GM21526 (cell line): ENCODE measurements around the gene HBE1.

Experiments
- ATAC-seq: cut with Tn5 transposase; IDR thresholded peaks from one replicate; pipeline ENCODE4 v1.9.1; 2021; ENCODE audit warnings: moderate library complexity; ENCODE audit not compliant: unreplicated experiment, low FRiP score

HBE1 gene

GRCh38 chr11:5238486-5238885 lies 31.3 kb downstream of the HBE1 start:
- no peak for ATAC-seq

GRCh38 chr11:5237420-5237819 lies 32.3 kb downstream of the HBE1 start:
- ATAC-seq, result no peak

- ATAC-seq, result no peak
Measured at GRCh38 chr11:5235364-5236095, 34.2 kb downstream of the HBE1 start.

GRCh38 chr11:5234381-5234834 lies 35.3 kb downstream of the HBE1 start, which contains the start of gene HBD:
Gene HBD, minus strand, starts transcription at chr11:5234483. Its CDS starts 50 bp downstream, at chr11:5234433.
- no peak for ATAC-seq

DNA sequence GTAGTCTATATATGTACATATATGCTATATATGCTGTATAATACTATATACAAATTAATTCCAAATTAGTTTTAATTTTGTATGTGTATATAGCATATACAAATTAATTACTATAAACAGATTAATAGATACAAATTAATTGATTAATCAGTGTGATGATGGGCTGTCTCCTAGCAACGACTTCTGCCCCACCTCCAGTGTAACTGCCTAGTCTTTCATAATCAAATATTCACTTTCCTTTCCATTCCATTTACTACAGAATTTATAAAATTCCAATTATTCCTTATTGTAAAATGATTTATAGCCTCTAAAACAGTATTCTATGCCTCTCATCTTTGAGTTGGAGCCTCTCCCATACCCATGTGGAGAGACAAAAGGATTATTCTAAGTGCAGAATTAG lies 36.4 kb downstream of the HBE1 start:
- ATAC-seq, result no peak

- ATAC-seq, result no peak
Measured at GRCh38 chr11:5232821-5233220, 36.9 kb downstream of the HBE1 start.

- no peak for ATAC-seq
Measured at GRCh38 chr11:5232176-5232575, 37.6 kb downstream of the HBE1 start.

GRCh38 chr11:5231111-5231510 lies 38.6 kb downstream of the HBE1 start:
- no peak for ATAC-seq

- ATAC-seq, result no peak
Measured at GRCh38 chr11:5230266-5230665, 39.5 kb downstream of the HBE1 start.

DNA sequence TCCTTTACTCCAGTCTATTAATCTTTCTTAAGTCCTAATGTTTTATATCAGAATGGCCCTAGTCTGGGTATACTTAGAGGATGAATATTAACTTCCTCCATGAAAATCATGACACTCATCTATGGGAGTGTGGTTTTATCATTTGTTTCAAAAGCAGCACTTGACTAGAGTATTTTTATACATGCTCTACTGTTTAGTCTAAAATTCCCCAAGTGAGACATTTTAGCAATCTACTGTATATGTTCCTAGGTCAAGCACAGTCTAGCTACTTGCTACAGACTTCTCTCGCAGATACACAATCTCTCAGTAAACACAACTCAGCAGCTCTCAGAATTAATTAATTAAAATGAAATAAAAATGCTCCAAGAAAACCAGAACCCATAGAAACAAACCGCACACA lies 39.9 kb downstream of the HBE1 start:
- no peak for ATAC-seq

DNA sequence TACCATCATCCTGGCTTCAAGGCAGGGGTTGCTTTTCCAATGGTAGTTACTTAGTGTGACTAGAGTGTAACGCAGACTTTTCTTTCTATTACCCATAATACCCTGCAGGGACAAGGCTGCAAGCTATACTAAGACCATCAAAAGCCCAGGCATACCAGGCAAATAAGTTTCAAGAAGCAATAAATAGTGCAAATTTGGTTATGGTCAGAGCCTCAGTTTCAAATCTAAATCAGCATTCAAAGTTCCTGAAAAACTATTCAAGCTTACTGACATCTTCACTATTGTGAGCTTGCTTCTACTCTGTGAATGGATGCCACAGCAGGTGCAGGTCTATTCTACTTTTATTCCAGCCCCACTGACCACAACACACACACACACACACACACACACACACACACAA lies 40.4 kb downstream of the HBE1 start:
- no peak for ATAC-seq

- ATAC-seq, result no peak
Measured at GRCh38 chr11:5228124-5228523, 41.6 kb downstream of the HBE1 start.

DNA sequence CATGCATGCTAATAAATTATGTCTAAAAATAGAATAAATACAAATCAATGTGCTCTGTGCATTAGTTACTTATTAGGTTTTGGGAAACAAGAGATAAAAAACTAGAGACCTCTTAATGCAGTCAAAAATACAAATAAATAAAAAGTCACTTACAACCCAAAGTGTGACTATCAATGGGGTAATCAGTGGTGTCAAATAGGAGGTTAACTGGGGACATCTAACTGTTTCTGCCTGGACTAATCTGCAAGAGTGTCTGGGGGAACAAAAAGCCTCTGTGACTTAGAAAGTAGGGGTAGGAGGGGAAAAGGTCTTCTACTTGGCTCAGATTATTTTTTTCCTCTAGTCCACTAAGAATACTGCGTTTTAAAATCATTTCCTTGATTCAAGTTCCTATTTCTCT lies 42.1 kb downstream of the HBE1 start:
- no peak for ATAC-seq

- no peak for ATAC-seq
Measured at GRCh38 chr11:5226732-5227310, 42.9 kb downstream of the HBE1 start, which contains the start of gene HBB. Gene HBB, minus strand, starts transcription at chr11:5227071. Its CDS starts 50 bp downstream, at chr11:5227021.

GRCh38 chr11:5225480-5225871 lies 44.3 kb downstream of the HBE1 start:
- ATAC-seq, result no peak

DNA sequence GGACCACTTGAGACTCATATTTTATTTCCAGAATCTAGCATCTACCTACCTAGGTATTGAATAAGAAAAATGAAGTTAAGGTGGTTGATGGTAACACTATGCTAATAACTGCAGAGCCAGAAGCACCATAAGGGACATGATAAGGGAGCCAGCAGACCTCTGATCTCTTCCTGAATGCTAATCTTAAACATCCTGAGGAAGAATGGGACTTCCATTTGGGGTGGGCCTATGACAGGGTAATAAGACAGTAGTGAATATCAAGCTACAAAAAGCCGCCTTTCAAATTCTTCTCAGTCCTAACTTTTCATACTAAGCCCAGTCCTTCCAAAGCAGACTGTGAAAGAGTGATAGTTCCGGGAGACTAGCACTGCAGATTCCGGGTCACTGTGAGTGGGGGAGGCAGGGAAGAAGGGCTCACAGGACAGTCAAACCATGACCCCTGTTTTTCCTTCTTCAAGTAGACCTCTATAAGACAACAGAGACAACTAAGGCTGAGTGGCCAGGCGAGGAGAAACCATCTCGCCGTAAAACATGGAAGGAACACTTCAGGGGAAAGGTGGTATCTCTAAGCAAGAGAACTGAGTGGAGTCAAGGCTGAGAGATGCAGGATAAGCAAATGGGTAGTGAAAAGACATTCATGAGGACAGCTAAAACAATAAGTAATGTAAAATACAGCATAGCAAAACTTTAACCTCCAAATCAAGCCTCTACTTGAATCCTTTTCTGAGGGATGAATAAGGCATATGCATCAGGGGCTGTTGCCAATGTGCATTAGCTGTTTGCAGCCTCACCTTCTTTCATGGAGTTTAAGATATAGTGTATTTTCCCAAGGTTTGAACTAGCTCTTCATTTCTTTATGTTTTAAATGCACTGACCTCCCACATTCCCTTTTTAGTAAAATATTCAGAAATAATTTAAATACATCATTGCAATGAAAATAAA lies 44.9 kb downstream of the HBE1 start:
- no peak for ATAC-seq

DNA sequence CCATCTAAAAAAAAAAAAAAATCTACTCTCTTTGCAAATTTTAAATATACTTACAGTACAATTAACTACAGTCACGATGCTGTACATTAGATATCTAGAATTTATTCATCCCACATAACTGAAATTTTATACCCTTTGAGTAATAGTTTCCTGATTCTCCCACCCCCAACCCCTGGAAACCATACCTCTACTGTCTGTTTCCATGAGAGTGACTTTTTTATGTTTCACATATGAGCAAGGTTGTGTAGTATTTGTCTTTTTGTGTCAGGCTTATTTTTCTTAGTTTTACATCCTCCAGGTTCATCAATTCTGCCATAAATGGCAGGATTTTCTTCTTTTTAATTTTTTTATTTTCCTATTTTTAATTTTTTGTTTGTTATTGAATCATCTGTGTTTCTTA lies 46.1 kb downstream of the HBE1 start:
- no peak for ATAC-seq

- ATAC-seq, result no peak
Measured at GRCh38 chr11:5223146-5223545, 46.6 kb downstream of the HBE1 start.
